GM21515 (cell line): ENCODE data around the gene PPP3CB.

Source experiments
- ATAC-seq: cut with Tn5 transposase; IDR thresholded peaks from one replicate; pipeline ENCODE4 v1.9.1; 2021; ENCODE audit not compliant: unreplicated experiment

The PPP3CB gene

GRCh38 chr10:73485320-73485719 lies 10.5 kb downstream of the PPP3CB start:
- ATAC-seq = no peak

GRCh38 chr10:73480158-73480557 lies 15.7 kb downstream of the PPP3CB start:
- peak; percentile 51 for ATAC-seq

GRCh38 chr10:73478636-73479035 lies 17.2 kb downstream of the PPP3CB start:
- no peak for ATAC-seq

- ATAC-seq = no peak
These were observed 24.6 kb downstream of the PPP3CB start for GRCh38 chr10:73471226-73471625.

GRCh38 chr10:73469579-73469978 lies 26.2 kb downstream of the PPP3CB start:
- ATAC-seq = no peak

GRCh38 chr10:73467206-73467605 lies 28.6 kb downstream of the PPP3CB start:
- no peak for ATAC-seq

GRCh38 chr10:73465978-73466726 lies 29.7 kb downstream of the PPP3CB start:
- ATAC-seq = no peak

GRCh38 chr10:73460897-73461296 lies 34.9 kb downstream of the PPP3CB start:
- ATAC-seq = no peak

GRCh38 chr10:73459683-73460314 lies 36.0 kb downstream of the PPP3CB start:
- no peak for ATAC-seq

GRCh38 chr10:73456187-73456890 lies 39.5 kb downstream of the PPP3CB start:
- no peak for ATAC-seq

GRCh38 chr10:73449113-73449512 lies 46.7 kb downstream of the PPP3CB start:
- ATAC-seq = no peak

GRCh38 chr10:73448384-73448783 lies 47.4 kb downstream of the PPP3CB start:
- ATAC-seq = no peak

GRCh38 chr10:73446926-73447325 lies 48.9 kb downstream of the PPP3CB start:
- ATAC-seq = no peak

GRCh38 chr10:73444457-73444856 lies 51.4 kb downstream of the PPP3CB start:
- no peak for ATAC-seq

- ATAC-seq = no peak
These were observed 56.1 kb downstream of the PPP3CB start for GRCh38 chr10:73439605-73440312.

GRCh38 chr10:73439055-73439454 lies 56.8 kb downstream of the PPP3CB start:
- no peak for ATAC-seq

GRCh38 chr10:73433538-73433867 lies 62.3 kb downstream of the PPP3CB start, which contains the start of gene MSS51:
MSS51 (minus strand) TSS chr10:73433561; CDS start chr10:73428284, 5,277 bp downstream.
- no peak for ATAC-seq

GRCh38 chr10:73432646-73433537 lies 62.9 kb downstream of the PPP3CB start:
- ATAC-seq = no peak

GRCh38 chr10:73426318-73426717 lies 69.5 kb downstream of the PPP3CB start:
- no peak for ATAC-seq

GRCh38 chr10:73424478-73424877 lies 71.3 kb downstream of the PPP3CB start:
- no peak for ATAC-seq
